ENCODE results near the gene PRKAR1B. TPM values are rescaled to one million over a fixed set of nuclear protein-coding genes. Genes with fewer than 3 reads are reported as not detected.
A peak's percentile ranks its signal among the peaks of the same experiment; 100 is the strongest.

The PRKAR1B gene
- total and polyA plus RNA-seq, 8 donors: 16.3 to 43.5 (median 37.6) TPM

GRCh38 chr7:696426-696811 is 30.7 kb downstream of the PRKAR1B start:
- H3K27ac ChIP-seq: no peak overlapping the region
- DNase-seq (peak in 1 of 4 donors; percentile 61), ATAC-seq (no peak)
- no peaks in the 10 kb centered on the region for H3K36me3 ChIP-seq
- TF ChIP-seq CTCF (IDR thresholded peaks at IDR 0.05): no peak
- intact Hi-C loops (cut with DNase I): no loop called here
- H3K4me1 ChIP-seq: no peaks in the 10 kb centered on the region
- H3K4me3 ChIP-seq: no peak overlapping the region
- H3K27me3 ChIP-seq: no peaks in the 10 kb centered on the region
- H3K9me3 ChIP-seq: peaks cover 0 to under 1% of the 10 kb centered on the region in 2 donors

GRCh38 chr7:693280-693679 is 33.8 kb downstream of the PRKAR1B start:
- Histone ChIP-seq H3K4me1 (no peaks in the 10 kb centered on the region), H3K27ac (no peak overlapping the region), H3K36me3 (peaks cover 0 to 7% of the 10 kb centered on the region in 2 donors), H3K27me3 (no peaks in the 10 kb centered on the region), H3K9me3 (peaks cover 0 to 27% of the 10 kb centered on the region in 2 donors), H3K4me3 (no peak overlapping the region)
- TF ChIP-seq CTCF (IDR thresholded peaks at IDR 0.05): no peak
- ATAC-seq (no peak), DNase-seq (no peak)
- intact Hi-C loops (cut with DNase I): no loop called here

GRCh38 chr7:691361-692045 is 35.6 kb downstream of the PRKAR1B start:
- TF ChIP-seq CTCF (IDR thresholded peaks at IDR 0.05): no peak
- ATAC-seq (no peak), DNase-seq (peak in 1 of 4 donors; percentile 43)
- Histone ChIP-seq H3K9me3 (peaks cover 0 to 44% of the 10 kb centered on the region in 2 donors), H3K4me1 (no peaks in the 10 kb centered on the region), H3K27me3 (no peaks in the 10 kb centered on the region), H3K4me3 (no peak overlapping the region), H3K27ac (no peak overlapping the region), H3K36me3 (peaks cover 0 to 7% of the 10 kb centered on the region in 2 donors)
- intact Hi-C loops (cut with DNase I): no loop called here

- Histone ChIP-seq H3K27ac (no peak overlapping the region), H3K4me1 (no peaks in the 10 kb centered on the region), H3K9me3 (peaks cover 0 to 52% of the 10 kb centered on the region in 2 donors), H3K4me3 (no peak overlapping the region), H3K27me3 (no peaks in the 10 kb centered on the region), H3K36me3 (peaks cover 0 to 7% of the 10 kb centered on the region in 2 donors)
- peak in 1 of 4 donors; percentile 46 for DNase-seq
- intact Hi-C loops (cut with DNase I): no loop called here
- ATAC-seq: no peak
- no peak for TF ChIP-seq CTCF (IDR thresholded peaks at IDR 0.05)
These were observed 36.4 kb downstream of the PRKAR1B start for GRCh38 chr7:690478-691360.

- no peak overlapping the region for H3K27ac ChIP-seq
- no peak for TF ChIP-seq CTCF (IDR thresholded peaks at IDR 0.05)
- H3K27me3 ChIP-seq: no peaks in the 10 kb centered on the region
- no peaks in the 10 kb centered on the region for H3K4me1 ChIP-seq
- no peak overlapping the region for H3K4me3 ChIP-seq
- peaks cover 0 to 7% of the 10 kb centered on the region in 2 donors for H3K36me3 ChIP-seq
- intact Hi-C loops (cut with DNase I): no loop called here
- H3K9me3 ChIP-seq: peaks cover 0 to 71% of the 10 kb centered on the region in 2 donors
- no peak for DNase-seq
- ATAC-seq: no peak
These were observed 41.5 kb downstream of the PRKAR1B start for GRCh38 chr7:685540-685939.
